Liver (tissue), 10 donors: ENCODE results near the gene MKNK2. TPM values are rescaled to one million over a fixed set of nuclear protein-coding genes. Genes with fewer than 3 reads are reported as not detected.
"Not testable (repeated sequence)": the region's sequence is repeated elsewhere in the genome, so short reads cannot be mapped to it uniquely, and the experiment has no call there.

Source experiments
- DNase-seq: peaks from one replicate; pipeline ENCODE4 v3.0.0-alpha.2; 2017; ENCODE audit warnings: low spot score
- H3K27ac ChIP-seq, 2 donors: one replicate each; pipeline ENCODE4 v1.7.0; 2013; ENCODE audit warnings: inconsistent platforms in 2 of 2, low read length in 2 of 2, control low read depth in 1 of 2, low read depth in 1 of 2, mild to moderate bottlenecking in 1 of 2
- H3K27me3 ChIP-seq, 4 donors: one replicate each; pipeline versions ENCODE4 v1.6.1 to v1.7.0; 2013; ENCODE audit warnings: low read length in 3 of 4, inconsistent platforms in 1 of 4, mild to moderate bottlenecking in 1 of 4, moderate library complexity in 1 of 4; ENCODE audit not compliant: control insufficient read depth in 4 of 4, insufficient read depth in 4 of 4
- H3K36me3 ChIP-seq, 4 donors: one replicate each; pipeline versions ENCODE4 v1.6.1 to v1.7.0; 2013; ENCODE audit warnings: low read length in 3 of 4, mild to moderate bottlenecking in 3 of 4, low read depth in 1 of 4, moderate library complexity in 1 of 4; ENCODE audit not compliant: control insufficient read depth in 4 of 4, insufficient read depth in 3 of 4
- H3K4me1 ChIP-seq, 4 donors: one replicate each; pipeline versions ENCODE4 v1.6.1 to v1.7.0; 2013; ENCODE audit warnings: low read length in 3 of 4, mild to moderate bottlenecking in 3 of 4, moderate library complexity in 1 of 4; ENCODE audit not compliant: control insufficient read depth in 4 of 4, insufficient read depth in 4 of 4
- H3K4me3 ChIP-seq, 3 donors: one replicate each; pipeline versions ENCODE4 v1.6.1 to v1.7.0; 2013; ENCODE audit warnings: low read length in 3 of 3, control low read depth in 1 of 3, low read depth in 1 of 3, mild to moderate bottlenecking in 1 of 3
- H3K9ac ChIP-seq, 2 donors: one replicate each; pipeline ENCODE4 v1.7.0; 2013; ENCODE audit warnings: low read length in 2 of 2, mild to moderate bottlenecking in 2 of 2, moderate library complexity in 2 of 2, control low read depth in 1 of 2, low read depth in 1 of 2
- H3K9me3 ChIP-seq, 4 donors: one replicate each; pipeline versions ENCODE4 v1.6.1 to v1.7.0; 2013; ENCODE audit warnings: low read length in 3 of 4; ENCODE audit not compliant: control insufficient read depth in 4 of 4
- WGBS: extraction: QIAGEN DNeasy Blood & Tissue Kit; methylation state at CpG from one replicate; pipeline ENCODE4 v1.1.7; 2013; 5-methylcytosine and 5-hydroxymethylcytosine counted together
- polyA plus RNA-seq, 2 donors: library from polyadenylated mRNA; stranded (reverse) in 1 of 2; unstranded in 1 of 2; fragments of 200-250 nt in 1 of 2; fragments of >200 nt in 1 of 2; fragmentation: Nextera tagmentation in 1 of 2; extraction: Ambion mirVana in 1 of 2; gene quantifications; one replicate each; pipeline versions ENCODE4 v1.2.1 to v1.2.3, GENCODE V29; 2013 to 2015
- small RNA-seq: library from RNA; depleted of rRNA; stranded (forward); fragments of <200 nt; gene quantifications from one replicate; pipeline ENCODE3, GENCODE V24; 2014
- total RNA-seq, 2 donors: library from RNA; depleted of rRNA; stranded (reverse); fragments of >200 nt; gene quantifications; one replicate each; pipeline ENCODE4 v1.2.3, GENCODE V29; 2014
- donor health status: healthy.
- donor health status: healthy.
- donor health status: healthy.
- donor health status: healthy.
- donor health status: healthy.

The MKNK2 gene
- total and polyA plus RNA-seq, 4 donors: 24.7 to 105 (median 46.4) TPM

- H3K9ac ChIP-seq, DNase-seq, H3K27ac ChIP-seq, H3K27me3 ChIP-seq, H3K4me3 ChIP-seq, H3K9me3 ChIP-seq, H3K4me1 ChIP-seq: not testable (repeated sequence)
- 87% methylated on average over 10 of the region's 10 CpGs for WGBS
- peaks cover 19 to 58% (median 23%) of the 10 kb centered on the region in 4 donors for H3K36me3 ChIP-seq
These were observed 62.6 kb downstream of the MKNK2 start for GRCh38 chr19:1988464-1988863.

Small RNA genes lying within 50 kb of the gene (small RNA-seq; reads per million reads assigned to genes)
- gene AC007136.1: not detected

Other genes with a start within 250 kb of the MKNK2 start
- gene ATP8B3, start 239.0 kb downstream of the MKNK2 start, total RNA-seq: 1 to 10 TPM in 1 of 2 donors, under 1 TPM in 1; 0.50 to 3.1 TPM
- gene ATP8B3, start 239.0 kb downstream of the MKNK2 start, polyA plus RNA-seq: under 1 TPM; 0.42 to 0.53 TPM
- gene REXO1, start 202.8 kb downstream of the MKNK2 start, total RNA-seq: 10 to 100 TPM in 1 of 2 donors, 1 to 10 TPM in 1; 8.3 to 11.5 TPM
- 10 to 100 TPM in 1 of 2 donors, 1 to 10 TPM in 1; 2.0 to 10.0 TPM for gene REXO1, start 202.8 kb downstream of the MKNK2 start, polyA plus RNA-seq
- 1 to 10 TPM; 4.4 to 7.6 TPM for gene KLF16, start 187.7 kb downstream of the MKNK2 start, total RNA-seq
- gene KLF16, start 187.7 kb downstream of the MKNK2 start, polyA plus RNA-seq: 10 to 100 TPM in 1 of 2 donors, 1 to 10 TPM in 1; 1.2 to 14.8 TPM
- gene ABHD17A, start 165.7 kb downstream of the MKNK2 start, total RNA-seq: 10 to 100 TPM; 25.4 to 28.6 TPM
- 10 to 100 TPM in 1 of 2 donors, 1 to 10 TPM in 1; 8.1 to 30.2 TPM for gene ABHD17A, start 165.7 kb downstream of the MKNK2 start, polyA plus RNA-seq
- gene ADAT3, start 145.8 kb downstream of the MKNK2 start, total RNA-seq: 1 to 10 TPM; 1.3 to 3.3 TPM
- 1 to 10 TPM; 1.4 to 2.8 TPM for gene ADAT3, start 145.8 kb downstream of the MKNK2 start, polyA plus RNA-seq
- 10 to 100 TPM; 16.4 to 16.8 TPM for gene SCAMP4, start 145.8 kb downstream of the MKNK2 start, total RNA-seq
- 10 to 100 TPM; 13.0 to 22.1 TPM for gene SCAMP4, start 145.8 kb downstream of the MKNK2 start, polyA plus RNA-seq
- gene CSNK1G2, start 110.1 kb downstream of the MKNK2 start, total RNA-seq: 10 to 100 TPM; 26.5 to 30.6 TPM
- gene CSNK1G2, start 110.1 kb downstream of the MKNK2 start, polyA plus RNA-seq: 10 to 100 TPM in 1 of 2 donors, 1 to 10 TPM in 1; 3.5 to 21.3 TPM
- 10 to 100 TPM; 19.5 to 20.9 TPM for gene BTBD2, start 35.5 kb downstream of the MKNK2 start, total RNA-seq
- gene BTBD2, start 35.5 kb downstream of the MKNK2 start, polyA plus RNA-seq: 10 to 100 TPM in 1 of 2 donors, 1 to 10 TPM in 1; 7.4 to 25.1 TPM
- 1 to 10 TPM; 7.9 to 8.7 TPM for gene MOB3A, start 45.1 kb upstream of the MKNK2 start, total RNA-seq
- gene MOB3A, start 45.1 kb upstream of the MKNK2 start, polyA plus RNA-seq: 1 to 10 TPM; 3.4 to 5.2 TPM
- gene IZUMO4, start 45.7 kb upstream of the MKNK2 start, total RNA-seq: 1 to 10 TPM; 1.2 TPM
- 1 to 10 TPM; 1.3 to 1.4 TPM for gene IZUMO4, start 45.7 kb upstream of the MKNK2 start, polyA plus RNA-seq
- 10 to 100 TPM; 42.6 to 76.6 TPM for gene AP3D1, start 100.3 kb upstream of the MKNK2 start, total RNA-seq
- gene AP3D1, start 100.3 kb upstream of the MKNK2 start, polyA plus RNA-seq: 10 to 100 TPM; 21.7 to 79.8 TPM
- 1 to 10 TPM; 6.7 to 9.9 TPM for gene DOT1L, start 112.7 kb upstream of the MKNK2 start, total RNA-seq
- gene DOT1L, start 112.7 kb upstream of the MKNK2 start, polyA plus RNA-seq: 1 to 10 TPM; 3.4 to 6.9 TPM
- gene PLEKHJ1, start 185.1 kb upstream of the MKNK2 start, total RNA-seq: 10 to 100 TPM; 22.2 to 44.5 TPM
- 10 to 100 TPM; 36.5 to 37.4 TPM for gene PLEKHJ1, start 185.1 kb upstream of the MKNK2 start, polyA plus RNA-seq
- gene SF3A2, start 185.6 kb upstream of the MKNK2 start, total RNA-seq: 10 to 100 TPM; 12.9 to 32.0 TPM
- gene SF3A2, start 185.6 kb upstream of the MKNK2 start, polyA plus RNA-seq: 10 to 100 TPM in 1 of 2 donors, 1 to 10 TPM in 1; 2.2 to 13.5 TPM
- under 1 TPM; 0.47 to 0.59 TPM for gene AMH, start 198.1 kb upstream of the MKNK2 start, total RNA-seq
- under 1 TPM in 1 of 2 donors, not detected in 1; 0.08 TPM for gene AMH, start 198.1 kb upstream of the MKNK2 start, polyA plus RNA-seq
- gene JSRP1, start 205.2 kb upstream of the MKNK2 start, total RNA-seq: under 1 TPM in 1 of 2 donors, not detected in 1; 0.25 TPM
- gene JSRP1, start 205.2 kb upstream of the MKNK2 start, polyA plus RNA-seq: under 1 TPM; 0.39 to 0.45 TPM
- gene PEAK3, start 230.9 kb upstream of the MKNK2 start, total RNA-seq: under 1 TPM; 0.09 to 0.67 TPM
- under 1 TPM; 0.21 to 0.42 TPM for gene PEAK3, start 230.9 kb upstream of the MKNK2 start, polyA plus RNA-seq